ENCODE data around the gene KIAA1549.

The KIAA1549 gene

GRCh38 chr7:138861051-138861450 is 120.1 kb downstream of the KIAA1549 start:
- H3K36me3 ChIP-seq (ENCODE audit: insufficient read depth, low read depth, low read length): peaks cover 72% of the 10 kb centered on the region
- H3K27ac ChIP-seq (ENCODE audit: low read length): no peak overlapping the region
- no peaks in the 10 kb centered on the region for H3K9me3 ChIP-seq (ENCODE audit: insufficient read depth, low read depth, low read length)
- H3K27me3 ChIP-seq (ENCODE audit: insufficient read depth, low read length): no peaks in the 10 kb centered on the region
- H3K4me3 ChIP-seq (ENCODE audit: low read length): no peak overlapping the region
- H3K4me1 ChIP-seq (ENCODE audit: insufficient read depth, low read length): no peaks in the 10 kb centered on the region
- no peak overlapping the region for H3K9ac ChIP-seq (ENCODE audit: low read depth, low read length)

GRCh38 chr7:138857728-138858127 is 123.5 kb downstream of the KIAA1549 start:
- Histone ChIP-seq H3K4me3 (ENCODE audit: low read length) (no peak overlapping the region), H3K36me3 (ENCODE audit: insufficient read depth, low read depth, low read length) (peaks cover 52% of the 10 kb centered on the region), H3K27me3 (ENCODE audit: insufficient read depth, low read length) (no peaks in the 10 kb centered on the region), H3K27ac (ENCODE audit: low read length) (no peak overlapping the region), H3K9me3 (ENCODE audit: insufficient read depth, low read depth, low read length) (no peaks in the 10 kb centered on the region), H3K9ac (ENCODE audit: low read depth, low read length) (no peak overlapping the region), H3K4me1 (ENCODE audit: insufficient read depth, low read length) (peaks cover 23% of the 10 kb centered on the region)

- Histone ChIP-seq H3K27ac (ENCODE audit: low read length) (peak overlapping the region; percentile 13), H3K36me3 (ENCODE audit: insufficient read depth, low read depth, low read length) (peaks cover 52% of the 10 kb centered on the region), H3K4me3 (ENCODE audit: low read length) (peak overlapping the region; percentile 33; the same call in 1 of the 2 replicates)
These were observed 127.0 kb downstream of the KIAA1549 start for GRCh38 chr7:138854115-138854645.

GRCh38 chr7:138853448-138853847 is 127.7 kb downstream of the KIAA1549 start:
- Histone ChIP-seq H3K27ac (ENCODE audit: low read length) (peak overlapping the region; percentile 13), H3K27me3 (ENCODE audit: insufficient read depth, low read length) (no peaks in the 10 kb centered on the region), H3K9me3 (ENCODE audit: insufficient read depth, low read depth, low read length) (peaks cover 8% of the 10 kb centered on the region; the same call in 1 of the 2 replicates), H3K9ac (ENCODE audit: low read depth, low read length) (peak overlapping the region; percentile 44; the same call in 1 of the 2 replicates), H3K36me3 (ENCODE audit: insufficient read depth, low read depth, low read length) (peaks cover 48% of the 10 kb centered on the region), H3K4me1 (ENCODE audit: insufficient read depth, low read length) (peaks cover 23% of the 10 kb centered on the region), H3K4me3 (ENCODE audit: low read length) (peak overlapping the region; percentile 33; the same call in 1 of the 2 replicates)

More at GRCh38 chr7:138854115-138854645, 127.0 kb downstream of the KIAA1549 start:
- H3K9ac ChIP-seq (ENCODE audit: low read depth, low read length): no peak overlapping the region
- H3K27me3 ChIP-seq (ENCODE audit: insufficient read depth, low read length): no peaks in the 10 kb centered on the region
- peaks cover 23% of the 10 kb centered on the region for H3K4me1 ChIP-seq (ENCODE audit: insufficient read depth, low read length)
- H3K9me3 ChIP-seq (ENCODE audit: insufficient read depth, low read depth, low read length): peaks cover 8% of the 10 kb centered on the region; the same call in 1 of the 2 replicates

- Histone ChIP-seq H3K36me3 (ENCODE audit: insufficient read depth, low read depth, low read length) (peaks cover 43% of the 10 kb centered on the region), H3K27me3 (ENCODE audit: insufficient read depth, low read length) (no peaks in the 10 kb centered on the region), H3K9ac (ENCODE audit: low read depth, low read length) (no peak overlapping the region), H3K9me3 (ENCODE audit: insufficient read depth, low read depth, low read length) (peaks cover 8% of the 10 kb centered on the region; the same call in 1 of the 2 replicates), H3K4me3 (ENCODE audit: low read length) (no peak overlapping the region), H3K4me1 (ENCODE audit: insufficient read depth, low read length) (peaks cover 26% of the 10 kb centered on the region), H3K27ac (ENCODE audit: low read length) (no peak overlapping the region)
These were observed 128.7 kb downstream of the KIAA1549 start for GRCh38 chr7:138852469-138852868.

GRCh38 chr7:138849701-138850100 is 131.5 kb downstream of the KIAA1549 start:
- Histone ChIP-seq H3K9ac (ENCODE audit: low read depth, low read length) (no peak overlapping the region), H3K36me3 (ENCODE audit: insufficient read depth, low read depth, low read length) (peaks cover 31% of the 10 kb centered on the region), H3K4me1 (ENCODE audit: insufficient read depth, low read length) (peaks cover 21% of the 10 kb centered on the region), H3K4me3 (ENCODE audit: low read length) (no peak overlapping the region), H3K9me3 (ENCODE audit: insufficient read depth, low read depth, low read length) (peaks cover 8% of the 10 kb centered on the region; the same call in 1 of the 2 replicates), H3K27ac (ENCODE audit: low read length) (no peak overlapping the region), H3K27me3 (ENCODE audit: insufficient read depth, low read length) (no peaks in the 10 kb centered on the region)

GRCh38 chr7:138848056-138848980 is 132.9 kb downstream of the KIAA1549 start:
- Histone ChIP-seq H3K27me3 (ENCODE audit: insufficient read depth, low read length) (no peaks in the 10 kb centered on the region), H3K4me3 (ENCODE audit: low read length) (no peak overlapping the region), H3K9ac (ENCODE audit: low read depth, low read length) (no peak overlapping the region), H3K9me3 (ENCODE audit: insufficient read depth, low read depth, low read length) (peaks cover 8% of the 10 kb centered on the region; the same call in 1 of the 2 replicates), H3K4me1 (ENCODE audit: insufficient read depth, low read length) (peaks cover 8% of the 10 kb centered on the region), H3K36me3 (ENCODE audit: insufficient read depth, low read depth, low read length) (peaks cover 42% of the 10 kb centered on the region), H3K27ac (ENCODE audit: low read length) (no peak overlapping the region)

GRCh38 chr7:138845711-138846110 is 135.5 kb downstream of the KIAA1549 start:
- Histone ChIP-seq H3K27me3 (ENCODE audit: insufficient read depth, low read length) (no peaks in the 10 kb centered on the region), H3K9ac (ENCODE audit: low read depth, low read length) (no peak overlapping the region), H3K4me1 (ENCODE audit: insufficient read depth, low read length) (peaks cover 8% of the 10 kb centered on the region; the same call in 1 of the 2 replicates), H3K36me3 (ENCODE audit: insufficient read depth, low read depth, low read length) (peaks cover 31% of the 10 kb centered on the region), H3K4me3 (ENCODE audit: low read length) (no peak overlapping the region), H3K9me3 (ENCODE audit: insufficient read depth, low read depth, low read length) (peaks cover 8% of the 10 kb centered on the region; the same call in 1 of the 2 replicates), H3K27ac (ENCODE audit: low read length) (no peak overlapping the region)

- H3K4me1 ChIP-seq (ENCODE audit: insufficient read depth, low read length): peaks cover 8% of the 10 kb centered on the region; the same call in 1 of the 2 replicates
These were observed 137.3 kb downstream of the KIAA1549 start for GRCh38 chr7:138843632-138844580.

GRCh38 chr7:138842111-138842510 is 139.1 kb downstream of the KIAA1549 start:
- Histone ChIP-seq H3K36me3 (ENCODE audit: insufficient read depth, low read depth, low read length) (peaks cover 42% of the 10 kb centered on the region), H3K27me3 (ENCODE audit: insufficient read depth, low read length) (no peaks in the 10 kb centered on the region), H3K9me3 (ENCODE audit: insufficient read depth, low read depth, low read length) (no peaks in the 10 kb centered on the region), H3K4me1 (ENCODE audit: insufficient read depth, low read length) (peaks cover 4% of the 10 kb centered on the region; the same call in 1 of the 2 replicates), H3K4me3 (ENCODE audit: low read length) (no peak overlapping the region), H3K9ac (ENCODE audit: low read depth, low read length) (peak overlapping the region; percentile 29; the same call in 1 of the 2 replicates), H3K27ac (ENCODE audit: low read length) (peak overlapping the region; percentile 54)

More at GRCh38 chr7:138843632-138844580, 137.3 kb downstream of the KIAA1549 start:
- H3K27me3 ChIP-seq (ENCODE audit: insufficient read depth, low read length): no peaks in the 10 kb centered on the region
- H3K4me3 ChIP-seq (ENCODE audit: low read length): no peak overlapping the region
- no peaks in the 10 kb centered on the region for H3K9me3 ChIP-seq (ENCODE audit: insufficient read depth, low read depth, low read length)
- peaks cover 31% of the 10 kb centered on the region for H3K36me3 ChIP-seq (ENCODE audit: insufficient read depth, low read depth, low read length)
- H3K27ac ChIP-seq (ENCODE audit: low read length): no peak overlapping the region
- no peak overlapping the region for H3K9ac ChIP-seq (ENCODE audit: low read depth, low read length)

GRCh38 chr7:138838166-138838565 is 143.0 kb downstream of the KIAA1549 start:
- Histone ChIP-seq H3K27me3 (ENCODE audit: insufficient read depth, low read length) (no peaks in the 10 kb centered on the region), H3K9ac (ENCODE audit: low read depth, low read length) (no peak overlapping the region), H3K4me3 (ENCODE audit: low read length) (no peak overlapping the region), H3K36me3 (ENCODE audit: insufficient read depth, low read depth, low read length) (peaks cover 49% of the 10 kb centered on the region), H3K27ac (ENCODE audit: low read length) (no peak overlapping the region), H3K4me1 (ENCODE audit: insufficient read depth, low read length) (peaks cover 4% of the 10 kb centered on the region; the same call in 1 of the 2 replicates), H3K9me3 (ENCODE audit: insufficient read depth, low read depth, low read length) (no peaks in the 10 kb centered on the region)
